HepG2 (cell line): Measurements from ENCODE around the gene SLC2A8. TPM values are rescaled to one million over a fixed set of nuclear protein-coding genes. Genes with fewer than 3 reads are reported as not detected.
A peak's percentile ranks its signal among the peaks of the same experiment; 100 is the strongest.

Experiments used
- CSRNP2 ChIP-seq: sonication (generic); formaldehyde crosslinking; conservative IDR thresholded peaks from 2 replicates; pipeline ENCODE4 v1.8.0; 2022; ENCODE audit warnings: low read depth, missing genetic modification reagents
- ELF3 ChIP-seq: IDR thresholded peaks from 2 replicates; pipeline ENCODE4 v1.6.1; 2016; ENCODE audit warnings: missing genetic modification reagents, missing compliant biosample characterization
- GPN1 ChIP-seq: sonication (generic); formaldehyde crosslinking; IDR thresholded peaks from 2 replicates; pipeline ENCODE4 v1.5.1; 2020; ENCODE audit warnings: missing genetic modification reagents, borderline replicate concordance
- HNF1B ChIP-seq: sonication (generic); formaldehyde crosslinking; IDR thresholded peaks from 2 replicates; pipeline ENCODE4 v1.5.1; 2020; ENCODE audit warnings: mild to moderate bottlenecking, moderate library complexity, missing genetic modification reagents
- KMT2A ChIP-seq: sonication (generic); formaldehyde crosslinking; IDR thresholded peaks from 2 replicates; pipeline ENCODE4 v1.4.0; 2020; ENCODE audit warnings: missing genetic modification reagents
- NR2F6 ChIP-seq, 2 experiments: IDR thresholded peaks; 2 replicates each; pipeline ENCODE4 v1.6.1; 2016; ENCODE audit warnings: antibody characterized with exemption in 1 of 2, mild to moderate bottlenecking in 1 of 2
- NR3C1 ChIP-seq: sonication (generic); formaldehyde crosslinking; IDR thresholded peaks from 2 replicates; pipeline ENCODE4 v1.4.0; 2020; ENCODE audit warnings: missing genetic modification reagents
- SMC3 ChIP-seq: IDR thresholded peaks from 2 replicates; pipeline ENCODE4 v1.6.1; 2011; ENCODE audit warnings: low read length, improper control_type of control experiment
- SOX6 ChIP-seq, 2 experiments: fragments of 450-650 bp in 1 of 2; sonication (generic) in 1 of 2; formaldehyde crosslinking in 1 of 2; IDR thresholded peaks; 2 replicates each; pipeline versions ENCODE4 v1.4.0 to v1.6.1; 2017 to 2020; ENCODE audit warnings: antibody characterized with exemption in 1 of 2, mild to moderate bottlenecking in 1 of 2, missing genetic modification reagents in 1 of 2
- ZBTB10 ChIP-seq: sonication (generic); formaldehyde crosslinking; IDR thresholded peaks from 2 replicates; pipeline ENCODE4 v1.4.0; 2020; ENCODE audit warnings: missing genetic modification reagents, borderline replicate concordance
- ZNF274 ChIP-seq: sonication (generic); formaldehyde crosslinking; IDR thresholded peaks from 2 replicates; pipeline ENCODE4 v1.5.1; 2020; ENCODE audit warnings: mild to moderate bottlenecking, missing genetic modification reagents
- ZNF382 ChIP-seq: sonication (generic); formaldehyde crosslinking; IDR thresholded peaks from 2 replicates; pipeline ENCODE4 v1.5.0; 2020; ENCODE audit warnings: missing genetic modification reagents, mild to moderate bottlenecking, borderline replicate concordance
- ZNF775 ChIP-seq: sonication (generic); formaldehyde crosslinking; IDR thresholded peaks from 2 replicates; pipeline ENCODE4 v1.4.0; 2020; ENCODE audit warnings: missing genetic modification reagents, mild to moderate bottlenecking, moderate library complexity, borderline replicate concordance
- ZNF781 ChIP-seq: sonication (generic); formaldehyde crosslinking; IDR thresholded peaks from 2 replicates; pipeline ENCODE4 v1.5.1; 2020; ENCODE audit warnings: borderline replicate concordance, mild to moderate bottlenecking, missing genetic modification reagents; ENCODE audit errors: not compliant biosample characterization
- polyA plus RNA-seq, 8 experiments: library from polyadenylated mRNA; depleted of rRNA in 3 of 8; stranded (reverse) in 7 of 8; unstranded in 1 of 8; fragments of >200 nt; fragmentation: Illumina TruSeq in 4 of 8; extraction: Trizol in 4 of 8; gene quantifications; 2 replicates each; pipeline versions ENCODE4 v1.2.1 to v1.2.3, GENCODE V29; 2011 to 2016; ENCODE audit warnings: low read depth in 4 of 8, missing spikeins in 1 of 8, mixed read lengths in 1 of 8; ENCODE audit not compliant: insufficient read depth in 1 of 8
- total RNA-seq, 5 experiments: library from RNA; depleted of rRNA; stranded (reverse); fragments of >200 nt; fragmentation: Illumina TruSeq; extraction: Trizol; gene quantifications; 2 replicates each; pipeline ENCODE4 v1.2.3, GENCODE V29; 2016; ENCODE audit warnings: low read depth in 1 of 5
- TF ChIP-seq, protein P1 (sequence below): sonication (generic); formaldehyde crosslinking; IDR thresholded peaks from 2 replicates; pipeline ENCODE4 v1.4.0; 2020; ENCODE audit warnings: missing genetic modification reagents, borderline replicate concordance
- TF ChIP-seq, protein P2 (sequence below): sonication (generic); formaldehyde crosslinking; IDR thresholded peaks from 2 replicates; pipeline ENCODE4 v1.5.0; 2020; ENCODE audit warnings: missing genetic modification reagents

The SLC2A8 gene
- total and polyA plus RNA-seq, 2 of the 13 experiments (the other 11 are each of a cell fraction or from before 2014, with no cell fraction given) = 22.6 to 48.6 TPM

DNA sequence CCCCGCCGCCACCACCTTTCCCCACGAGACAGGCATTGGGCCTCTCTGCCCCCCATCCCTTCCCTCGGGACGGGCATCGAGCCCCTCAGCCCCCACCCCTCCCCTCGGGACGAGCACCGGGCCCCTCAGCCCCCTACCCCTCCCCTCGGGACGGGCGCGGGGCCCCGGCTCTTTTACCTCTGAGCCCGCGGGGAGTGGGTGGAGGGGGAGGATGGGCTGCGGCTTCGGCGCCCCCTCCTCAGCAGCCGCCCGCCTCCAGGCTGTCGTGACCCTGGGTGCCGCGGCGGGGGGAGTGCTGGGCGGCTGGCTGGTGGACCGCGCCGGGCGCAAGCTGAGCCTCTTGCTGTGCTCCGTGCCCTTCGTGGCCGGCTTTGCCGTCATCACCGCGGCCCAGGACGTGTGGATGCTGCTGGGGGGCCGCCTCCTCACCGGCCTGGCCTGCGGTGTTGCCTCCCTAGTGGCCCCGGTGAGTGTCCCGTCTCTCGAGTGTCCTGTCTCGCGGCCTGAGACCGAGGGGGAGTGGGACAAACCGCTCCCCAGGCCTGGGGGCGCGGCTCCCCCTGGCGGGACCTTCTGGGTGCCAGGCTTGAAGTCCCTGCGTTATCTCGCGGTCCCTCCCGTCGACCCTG is 791 bp downstream of the SLC2A8 start (continued):
- TF ChIP-seq CSRNP2 (no peak; the same call in 1 of the 2 replicates), NR3C1 (no peak), ZBTB10 (CRISPR knock-in tag) (no peak), SOX6 (IDR thresholded peaks at IDR 0.05) (no peak), SOX6 (CRISPR knock-in tag; IDR thresholded peaks at IDR 0.05) (0 out of 2 replicates have a peak, but pooled peaks have one; percentile 24), KMT2A (CRISPR knock-in tag) (0 out of 2 replicates have a peak, but pooled peaks have one; percentile 62), HNF1B (0 out of 2 replicates have a peak, but pooled peaks have one; percentile 18), ZNF274 (CRISPR knock-in tag) (no peak), NR2F6 (IDR thresholded peaks at IDR 0.05) (no peak), NR2F6 (CRISPR knock-in tag; IDR thresholded peaks at IDR 0.05) (no peak; the same call in 1 of the 2 replicates), ZNF382 (CRISPR knock-in tag) (no peak), GPN1 (no peak), ZNF781 (CRISPR knock-in tag) (no peak), ELF3 (CRISPR knock-in tag) (no peak), SMC3 (peak; percentile 34; the same call in 1 of the 2 replicates), ZNF775 (CRISPR knock-in tag) (no peak)
- TF ChIP-seq, protein P1, sequence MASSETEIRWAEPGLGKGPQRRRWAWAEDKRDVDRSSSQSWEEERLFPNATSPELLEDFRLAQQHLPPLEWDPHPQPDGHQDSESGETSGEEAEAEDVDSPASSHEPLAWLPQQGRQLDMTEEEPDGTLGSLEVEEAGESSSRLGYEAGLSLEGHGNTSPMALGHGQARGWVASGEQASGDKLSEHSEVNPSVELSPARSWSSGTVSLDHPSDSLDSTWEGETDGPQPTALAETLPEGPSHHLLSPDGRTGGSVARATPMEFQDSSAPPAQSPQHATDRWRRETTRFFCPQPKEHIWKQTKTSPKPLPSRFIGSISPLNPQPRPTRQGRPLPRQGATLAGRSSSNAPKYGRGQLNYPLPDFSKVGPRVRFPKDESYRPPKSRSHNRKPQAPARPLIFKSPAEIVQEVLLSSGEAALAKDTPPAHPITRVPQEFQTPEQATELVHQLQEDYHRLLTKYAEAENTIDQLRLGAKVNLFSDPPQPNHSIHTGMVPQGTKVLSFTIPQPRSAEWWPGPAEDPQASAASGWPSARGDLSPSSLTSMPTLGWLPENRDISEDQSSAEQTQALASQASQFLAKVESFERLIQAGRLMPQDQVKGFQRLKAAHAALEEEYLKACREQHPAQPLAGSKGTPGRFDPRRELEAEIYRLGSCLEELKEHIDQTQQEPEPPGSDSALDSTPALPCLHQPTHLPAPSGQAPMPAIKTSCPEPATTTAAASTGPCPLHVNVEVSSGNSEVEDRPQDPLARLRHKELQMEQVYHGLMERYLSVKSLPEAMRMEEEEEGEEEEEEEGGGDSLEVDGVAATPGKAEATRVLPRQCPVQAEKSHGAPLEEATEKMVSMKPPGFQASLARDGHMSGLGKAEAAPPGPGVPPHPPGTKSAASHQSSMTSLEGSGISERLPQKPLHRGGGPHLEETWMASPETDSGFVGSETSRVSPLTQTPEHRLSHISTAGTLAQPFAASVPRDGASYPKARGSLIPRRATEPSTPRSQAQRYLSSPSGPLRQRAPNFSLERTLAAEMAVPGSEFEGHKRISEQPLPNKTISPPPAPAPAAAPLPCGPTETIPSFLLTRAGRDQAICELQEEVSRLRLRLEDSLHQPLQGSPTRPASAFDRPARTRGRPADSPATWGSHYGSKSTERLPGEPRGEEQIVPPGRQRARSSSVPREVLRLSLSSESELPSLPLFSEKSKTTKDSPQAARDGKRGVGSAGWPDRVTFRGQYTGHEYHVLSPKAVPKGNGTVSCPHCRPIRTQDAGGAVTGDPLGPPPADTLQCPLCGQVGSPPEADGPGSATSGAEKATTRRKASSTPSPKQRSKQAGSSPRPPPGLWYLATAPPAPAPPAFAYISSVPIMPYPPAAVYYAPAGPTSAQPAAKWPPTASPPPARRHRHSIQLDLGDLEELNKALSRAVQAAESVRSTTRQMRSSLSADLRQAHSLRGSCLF (CRISPR knock-in tag) = no peak
- TF ChIP-seq, protein P2, sequence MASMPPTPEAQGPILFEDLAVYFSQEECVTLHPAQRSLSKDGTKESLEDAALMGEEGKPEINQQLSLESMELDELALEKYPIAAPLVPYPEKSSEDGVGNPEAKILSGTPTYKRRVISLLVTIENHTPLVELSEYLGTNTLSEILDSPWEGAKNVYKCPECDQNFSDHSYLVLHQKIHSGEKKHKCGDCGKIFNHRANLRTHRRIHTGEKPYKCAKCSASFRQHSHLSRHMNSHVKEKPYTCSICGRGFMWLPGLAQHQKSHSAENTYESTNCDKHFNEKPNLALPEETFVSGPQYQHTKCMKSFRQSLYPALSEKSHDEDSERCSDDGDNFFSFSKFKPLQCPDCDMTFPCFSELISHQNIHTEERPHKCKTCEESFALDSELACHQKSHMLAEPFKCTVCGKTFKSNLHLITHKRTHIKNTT (CRISPR knock-in tag) = no peak
